Measurements from ENCODE around the gene DOCK3. TPM values are rescaled to one million over a fixed set of nuclear protein-coding genes. Genes with fewer than 3 reads are reported as not detected.
"Not testable (repeated sequence)": the region's sequence is repeated elsewhere in the genome, so short reads cannot be mapped to it uniquely, and the experiment has no call there.

DOCK3 gene
- total RNA-seq, 1 experiment from 2014 or later: 8.3 TPM

DNA sequence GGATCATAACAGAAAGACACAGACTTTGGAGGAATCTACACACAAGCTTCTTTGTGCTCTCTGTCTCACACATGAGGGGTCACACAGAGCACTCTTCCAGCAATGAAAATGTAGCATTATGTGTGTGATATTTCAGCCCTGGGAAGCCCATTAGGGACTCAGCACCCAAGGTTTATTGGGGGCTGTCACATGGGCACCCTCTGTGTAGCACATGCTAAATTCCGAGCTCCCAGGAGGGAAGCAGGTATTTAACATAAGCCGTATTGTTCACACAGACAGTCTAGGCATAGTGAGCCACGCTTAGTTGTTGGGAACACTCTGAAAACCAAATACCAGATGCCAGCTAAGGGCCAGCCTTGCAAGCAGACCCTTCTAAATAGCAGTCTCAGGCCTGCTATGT, 448.8 kb downstream of the DOCK3 start:
- TF ChIP-seq CTCF (conservative IDR thresholded peaks at IDR 0.05): no peak
- no peak overlapping the region for H3K18ac ChIP-seq (ENCODE audit: insufficient read length, low read depth, low read length)

GRCh38 chr3:51131607-51132006, 456.9 kb downstream of the DOCK3 start:
- H3K79me2 ChIP-seq (ENCODE audit: insufficient read depth, low read length); H3K9me3 ChIP-seq (ENCODE audit: control insufficient read depth, low read depth, low read length); H3K27me3 Mint-ChIP-seq (ENCODE audit: low read depth); H3K4me1 Mint-ChIP-seq; H3K4me3 Mint-ChIP-seq; H3K4me1 ChIP-seq (ENCODE audit: insufficient read depth, low read length); H3K27me3 ChIP-seq (ENCODE audit: insufficient read depth, low read length); H3K14ac ChIP-seq (ENCODE audit: insufficient read depth, low read length); H3T11ph ChIP-seq (ENCODE audit: low read length); H2AK5ac ChIP-seq (ENCODE audit: insufficient read length, low read length); H2AFZ ChIP-seq (ENCODE audit: low read length); H2BK5ac ChIP-seq (ENCODE audit: insufficient read length, low read length); H3K4me2 ChIP-seq (ENCODE audit: insufficient read depth, insufficient read length, low read length); H3K18ac ChIP-seq (ENCODE audit: insufficient read length, low read depth, low read length); H3K56ac ChIP-seq (ENCODE audit: insufficient read length, low read depth, low read length); H3K27ac Mint-ChIP-seq; H2BK15ac ChIP-seq (ENCODE audit: low read depth, low read length); DNase-seq; H4K8ac ChIP-seq (replicated peaks; ENCODE audit: insufficient read length, low read depth, low read length); H2BK12ac ChIP-seq (ENCODE audit: insufficient read length, low read depth, low read length); H3K27ac ChIP-seq (ENCODE audit: insufficient read length, low read depth, low read length); H2BK20ac ChIP-seq (ENCODE audit: low read depth, low read length, poor library complexity, severe bottlenecking); H3K9ac ChIP-seq (ENCODE audit: extremely low read depth, insufficient read length, low read length); H4K20me1 ChIP-seq (ENCODE audit: control insufficient read depth, insufficient read depth, insufficient read length); H4K91ac ChIP-seq (ENCODE audit: insufficient read length, low read depth, low read length); H3K23ac ChIP-seq (ENCODE audit: insufficient read length, low read depth, low read length); H3K23me2 ChIP-seq (ENCODE audit: insufficient read length, low read depth, low read length, poor library complexity, severe bottlenecking); H3K79me1 ChIP-seq (ENCODE audit: insufficient read depth, low read depth, low read length, poor library complexity, severe bottlenecking); H3K4ac ChIP-seq (ENCODE audit: low read depth, low read length); H2BK120ac ChIP-seq (ENCODE audit: low read depth, low read length, poor library complexity, severe bottlenecking); H4K5ac ChIP-seq (ENCODE audit: insufficient read length, low read depth, low read length): not testable (repeated sequence)
- WGBS (ENCODE audit: extremely low coverage, insufficient read length, low lambda C conversion rate): no CpG with 5 or more reads among the region's 1 CpG
- Mint-ChIP-seq H3K9me3 (peaks cover 14 to 18% of the 10 kb centered on the region in 2 experiments), H3K36me3 (ENCODE audit: insufficient read depth in 1 of 3, low read depth in 3 of 3) (peaks cover 16 to 46% (median 28%) of the 10 kb centered on the region in 3 experiments; a peak in 6 of 7 replicates)

More for the DNA sequence above, 448.8 kb downstream of the DOCK3 start:
- Histone ChIP-seq H3K23ac (ENCODE audit: insufficient read length, low read depth, low read length) (no peak overlapping the region), H4K20me1 (ENCODE audit: control insufficient read depth, insufficient read depth, insufficient read length) (no peaks in the 10 kb centered on the region), H3K4me2 (ENCODE audit: insufficient read depth, insufficient read length, low read length) (no peak overlapping the region), H2BK12ac (ENCODE audit: insufficient read length, low read depth, low read length) (no peak overlapping the region), H3K9ac (ENCODE audit: extremely low read depth, insufficient read length, low read length) (no peak overlapping the region), H2AK5ac (ENCODE audit: insufficient read length, low read length) (no peak overlapping the region), H3K4me1 (ENCODE audit: insufficient read depth, low read length) (no peaks in the 10 kb centered on the region), H4K5ac (ENCODE audit: insufficient read length, low read depth, low read length) (no peak overlapping the region), H3K56ac (ENCODE audit: insufficient read length, low read depth, low read length) (no peak overlapping the region), H2AFZ (ENCODE audit: low read length) (no peak overlapping the region), H2BK120ac (ENCODE audit: low read depth, low read length, poor library complexity, severe bottlenecking) (no peak overlapping the region), H3K23me2 (ENCODE audit: insufficient read length, low read depth, low read length, poor library complexity, severe bottlenecking) (no peaks in the 10 kb centered on the region), H3K4ac (ENCODE audit: low read depth, low read length) (no peak overlapping the region), H2BK15ac (ENCODE audit: low read depth, low read length) (no peak overlapping the region), H4K8ac (replicated peaks; ENCODE audit: insufficient read length, low read depth, low read length) (no peak overlapping the region), H4K91ac (ENCODE audit: insufficient read length, low read depth, low read length) (no peak overlapping the region), H3K79me2 (ENCODE audit: insufficient read depth, low read length) (no peaks in the 10 kb centered on the region), H3K27ac (ENCODE audit: insufficient read length, low read depth, low read length) (no peak overlapping the region), H3K27me3 (ENCODE audit: insufficient read depth, low read length) (no peaks in the 10 kb centered on the region), H2BK20ac (ENCODE audit: low read depth, low read length, poor library complexity, severe bottlenecking) (no peak overlapping the region), H3T11ph (ENCODE audit: low read length) (no peak overlapping the region), H3K9me3 (ENCODE audit: control insufficient read depth, low read depth, low read length) (no peaks in the 10 kb centered on the region), H3K14ac (ENCODE audit: insufficient read depth, low read length) (no peak overlapping the region), H2BK5ac (ENCODE audit: insufficient read length, low read length) (no peak overlapping the region), H3K79me1 (ENCODE audit: insufficient read depth, low read depth, low read length, poor library complexity, severe bottlenecking) (no peaks in the 10 kb centered on the region)
- no peak for DNase-seq
- Mint-ChIP-seq H3K27me3 (ENCODE audit: low read depth) (no peaks in the 10 kb centered on the region; the same call in 1 of the 2 replicates), H3K4me3 (no peak overlapping the region), H3K27ac (no peak overlapping the region), H3K9me3 (peaks cover 6 to 9% of the 10 kb centered on the region in 2 experiments; a peak in 4 of 5 replicates), H3K36me3 (ENCODE audit: insufficient read depth in 1 of 3, low read depth in 3 of 3) (peaks cover 0 to 9% (median 1%) of the 10 kb centered on the region in 3 experiments; a peak in 3 of 7 replicates), H3K4me1 (no peaks in the 10 kb centered on the region)
- no CpG with 5 or more reads among the region's 3 CpGs for WGBS (ENCODE audit: extremely low coverage, insufficient read length, low lambda C conversion rate)

Data from H9 (cell line).